T-cell (primary cell): Measurements from ENCODE around the gene CTNNA3. TPM values are rescaled to one million over a fixed set of nuclear protein-coding genes. Genes with fewer than 3 reads are reported as not detected.

ENCODE experiments used
- ATAC-seq, 4 experiments: fragments of 200-7000 bp in 3 of 4; fragments of 150-1000 bp in 1 of 4; cut with Tn5 transposase; replicated peaks in 1 of 4; 1 replicate in 3 of 4; 2 replicates in 1 of 4; pipeline ENCODE4 v1.10.0; 2021; ENCODE audit warnings: moderate library complexity in 3 of 4, mild to moderate bottlenecking in 2 of 4, moderate number of reproducible peaks in 1 of 4
- CTCF ChIA-PET, 2 donors: fragments of 300-600 bp; sonication (Branson Sonifier 250); formaldehyde crosslinking; loops; one replicate each; lab custom pipeline; 2022; ENCODE audit warnings: antibody characterized with exemption in 2 of 2; lab: Charles Lee
- POLR2A ChIA-PET, 2 donors: fragments of 300-600 bp; sonication (Branson Sonifier 250); formaldehyde crosslinking; loops; one replicate each; lab custom pipeline; 2022; ENCODE audit warnings: antibody characterized with exemption in 2 of 2; lab: Charles Lee
- DNase-seq, 35 experiments: peaks; one replicate each; pipeline versions ENCODE4 v3.0.0 to v3.0.0-alpha.2; 2013 to 2023
- H3K27ac ChIP-seq: one replicate; pipeline ENCODE4 v1.5.1; 2013; ENCODE audit warnings: low read length
- H3K27me3 ChIP-seq, 2 experiments: replicated peaks in 1 of 2; 1 replicate in 1 of 2; 2 replicates in 1 of 2; pipeline versions ENCODE4 v1.6.1 to v1.7.0; 2013; ENCODE audit warnings: low read length in 1 of 2, mixed read lengths in 1 of 2; ENCODE audit not compliant: control insufficient read depth in 2 of 2, insufficient read depth in 2 of 2; ENCODE audit errors: extremely low read depth in 1 of 2
- H3K36me3 ChIP-seq, 2 donors: 1 replicate in 1 of 2; 2 replicates in 1 of 2; pipeline versions ENCODE4 v1.6.1 to v1.7.0; 2013; ENCODE audit warnings: low read length in 1 of 2; ENCODE audit not compliant: control insufficient read depth in 2 of 2, insufficient read depth in 1 of 2; ENCODE audit errors: extremely low read depth in 1 of 2
- H3K4me1 ChIP-seq, 2 experiments: 1 replicate in 1 of 2; 2 replicates in 1 of 2; pipeline versions ENCODE4 v1.6.1 to v1.7.0; 2013; ENCODE audit warnings: low read length in 2 of 2, mixed read lengths in 1 of 2; ENCODE audit not compliant: insufficient read depth in 2 of 2, control insufficient read depth in 1 of 2; ENCODE audit errors: extremely low read depth in 1 of 2
- H3K4me3 ChIP-seq, 2 donors: 1 replicate in 1 of 2; 2 replicates in 1 of 2; pipeline versions ENCODE4 v1.5.1 to v1.7.0; 2013; ENCODE audit warnings: mild to moderate bottlenecking in 2 of 2, low read length in 1 of 2, moderate library complexity in 1 of 2; ENCODE audit not compliant: control insufficient read depth in 1 of 2; ENCODE audit errors: extremely low read depth in 1 of 2
- H3K9me3 ChIP-seq: 2 replicates; pipeline ENCODE4 v1.7.0; 2013
- H3K27ac Mint-ChIP-seq, 2 donors: one replicate each; pipeline ENCODE4 v1.8.0; 2020 to 2021; ENCODE audit warnings: mild to moderate bottlenecking in 2 of 2, mixed read lengths in 2 of 2
- H3K27me3 Mint-ChIP-seq, 2 donors: one replicate each; pipeline ENCODE4 v1.8.0; 2021 to 2022; ENCODE audit warnings: mixed read lengths in 2 of 2
- H3K36me3 Mint-ChIP-seq: one replicate; pipeline ENCODE4 v1.8.0; 2021; ENCODE audit warnings: mixed read lengths
- H3K4me1 Mint-ChIP-seq, 3 donors: one replicate each; pipeline ENCODE4 v1.8.0; 2020 to 2022; ENCODE audit warnings: mixed read lengths in 3 of 3, mild to moderate bottlenecking in 1 of 3
- H3K4me3 Mint-ChIP-seq, 3 donors: one replicate each; pipeline ENCODE4 v1.8.0; 2020 to 2022; ENCODE audit warnings: mild to moderate bottlenecking in 3 of 3, mixed read lengths in 3 of 3, moderate library complexity in 3 of 3
- H3K9me3 Mint-ChIP-seq, 3 donors: one replicate each; pipeline ENCODE4 v1.8.0; 2020 to 2022; ENCODE audit warnings: mixed read lengths in 3 of 3
- WGBS: methylation state at CpG from one replicate; pipeline ENCODE4 v1.1.5; 2013; ENCODE audit warnings: missing lambda C conversion rate; ENCODE audit not compliant: insufficient coverage; 5-methylcytosine and 5-hydroxymethylcytosine counted together
- total RNA-seq, 35 experiments: library from RNA in 6 of 35; stranded (reverse) in 6 of 35; fragments of 120-200 nt in 1 of 35; gene quantifications; one replicate each; pipeline versions ENCODE4 v1.2.1 to v1.2.4 and lab custom pipeline; 2013 to 2026

Gene CTNNA3
- total RNA-seq, 5 donors from 2014 or later (not counting 1 experiment from before 2014, with no cell fraction given) = 0.88 TPM; not detected in 4

- no peak for ATAC-seq
- ChIA-PET CTCF (no interaction called here), POLR2A (no interaction called here)
- no peak overlapping the region for H3K27ac Mint-ChIP-seq
- Histone ChIP-seq H3K27ac (no peak overlapping the region), H3K36me3 (no peaks in the 10 kb centered on the region), H3K9me3 (no peaks in the 10 kb centered on the region), H3K27me3 (no peaks in the 10 kb centered on the region), H3K4me3 (no peak overlapping the region), H3K4me1 (no peaks in the 10 kb centered on the region)
- no peaks in the 10 kb centered on the region for H3K4me1 Mint-ChIP-seq
- H3K4me3 Mint-ChIP-seq = no peak overlapping the region
- H3K27me3 Mint-ChIP-seq = no peaks in the 10 kb centered on the region
- H3K36me3 Mint-ChIP-seq = no peaks in the 10 kb centered on the region
- no CpG with 5 or more reads among the region's 1 CpG for WGBS
- no peak for DNase-seq
- H3K9me3 Mint-ChIP-seq = no peaks in the 10 kb centered on the region
These were observed 1394.9 kb downstream of the CTNNA3 start for GRCh38 chr10:66301078-66301477.

GRCh38 chr10:66295602-66296001, 1400.4 kb downstream of the CTNNA3 start:
- POLR2A ChIA-PET = no interaction called here
- Histone ChIP-seq H3K36me3 (no peaks in the 10 kb centered on the region), H3K27ac (no peak overlapping the region), H3K4me3 (no peak overlapping the region), H3K9me3 (no peaks in the 10 kb centered on the region), H3K4me1 (no peaks in the 10 kb centered on the region), H3K27me3 (no peaks in the 10 kb centered on the region)
- H3K9me3 Mint-ChIP-seq = peaks cover 0 to 12% (median 0%) of the 10 kb centered on the region in 3 donors
- 50% methylated on average over 1 of the region's 3 CpGs for WGBS
- CTCF ChIA-PET = no interaction called here
- ATAC-seq (no peak), DNase-seq (no peak)
- no peak overlapping the region for H3K27ac Mint-ChIP-seq
- H3K4me1 Mint-ChIP-seq = no peaks in the 10 kb centered on the region
- H3K36me3 Mint-ChIP-seq = no peaks in the 10 kb centered on the region
- H3K4me3 Mint-ChIP-seq = no peak overlapping the region
- H3K27me3 Mint-ChIP-seq = no peaks in the 10 kb centered on the region

GRCh38 chr10:66294538-66294937, 1401.5 kb downstream of the CTNNA3 start:
- H3K27ac ChIP-seq = no peak overlapping the region
- no peaks in the 10 kb centered on the region for H3K27me3 ChIP-seq
- 57% methylated on average over 2 of the region's 3 CpGs for WGBS
- H3K36me3 Mint-ChIP-seq = no peaks in the 10 kb centered on the region
- H3K4me1 Mint-ChIP-seq = no peaks in the 10 kb centered on the region
- CTCF ChIA-PET = no interaction called here
- H3K9me3 ChIP-seq = no peaks in the 10 kb centered on the region
- DNase-seq (no peak), ATAC-seq (no peak)
- POLR2A ChIA-PET = no interaction called here
- H3K4me3 ChIP-seq = no peak overlapping the region
- H3K9me3 Mint-ChIP-seq = peaks cover 0 to 16% (median 0%) of the 10 kb centered on the region in 3 donors
- no peaks in the 10 kb centered on the region for H3K36me3 ChIP-seq
- no peaks in the 10 kb centered on the region for H3K4me1 ChIP-seq
- H3K4me3 Mint-ChIP-seq = no peak overlapping the region
- no peak overlapping the region for H3K27ac Mint-ChIP-seq
- no peaks in the 10 kb centered on the region for H3K27me3 Mint-ChIP-seq

- DNase-seq (no peak), ATAC-seq (no peak)
- no peak overlapping the region for H3K27ac Mint-ChIP-seq
- peaks cover 0 to 16% (median 0%) of the 10 kb centered on the region in 3 donors for H3K9me3 Mint-ChIP-seq
- ChIA-PET CTCF (no interaction called here), POLR2A (no interaction called here)
- Histone ChIP-seq H3K27ac (no peak overlapping the region), H3K9me3 (no peaks in the 10 kb centered on the region), H3K27me3 (no peaks in the 10 kb centered on the region), H3K36me3 (no peaks in the 10 kb centered on the region), H3K4me1 (no peaks in the 10 kb centered on the region), H3K4me3 (no peak overlapping the region)
- H3K27me3 Mint-ChIP-seq = no peaks in the 10 kb centered on the region
- H3K4me1 Mint-ChIP-seq = no peaks in the 10 kb centered on the region
- no peaks in the 10 kb centered on the region for H3K36me3 Mint-ChIP-seq
- no peak overlapping the region for H3K4me3 Mint-ChIP-seq
These were observed 1403.1 kb downstream of the CTNNA3 start for GRCh38 chr10:66292922-66293321.

- Mint-ChIP-seq H3K27ac (no peak overlapping the region), H3K27me3 (no peaks in the 10 kb centered on the region), H3K4me1 (no peaks in the 10 kb centered on the region), H3K9me3 (peaks cover 0 to 16% (median 0%) of the 10 kb centered on the region in 3 donors), H3K36me3 (no peaks in the 10 kb centered on the region), H3K4me3 (no peak overlapping the region)
- ChIA-PET CTCF (no interaction called here), POLR2A (no interaction called here)
- Histone ChIP-seq H3K27ac (no peak overlapping the region), H3K9me3 (no peaks in the 10 kb centered on the region), H3K27me3 (no peaks in the 10 kb centered on the region), H3K4me1 (no peaks in the 10 kb centered on the region), H3K36me3 (no peaks in the 10 kb centered on the region), H3K4me3 (no peak overlapping the region)
- WGBS = no CpG with 5 or more reads among the region's 1 CpG
- DNase-seq (no peak), ATAC-seq (no peak)
These were observed 1403.5 kb downstream of the CTNNA3 start for GRCh38 chr10:66292456-66292855.

GRCh38 chr10:66291133-66291532, 1404.9 kb downstream of the CTNNA3 start:
- H3K27ac Mint-ChIP-seq = no peak overlapping the region
- H3K4me3 Mint-ChIP-seq = no peak overlapping the region
- no peaks in the 10 kb centered on the region for H3K4me1 Mint-ChIP-seq
- ChIA-PET POLR2A (no interaction called here), CTCF (no interaction called here)
- no peaks in the 10 kb centered on the region for H3K9me3 ChIP-seq
- peaks cover 0 to 16% (median 2%) of the 10 kb centered on the region in 3 donors for H3K9me3 Mint-ChIP-seq
- H3K4me3 ChIP-seq = no peak overlapping the region
- no peak overlapping the region for H3K27ac ChIP-seq
- H3K4me1 ChIP-seq = no peaks in the 10 kb centered on the region
- no peaks in the 10 kb centered on the region for H3K27me3 Mint-ChIP-seq
- H3K27me3 ChIP-seq = no peaks in the 10 kb centered on the region
- H3K36me3 ChIP-seq = no peaks in the 10 kb centered on the region
- DNase-seq (no peak), ATAC-seq (no peak)
- no CpG with 5 or more reads among the region's 2 CpGs for WGBS
- H3K36me3 Mint-ChIP-seq = no peaks in the 10 kb centered on the region

- ChIA-PET CTCF (no interaction called here), POLR2A (no interaction called here)
- Mint-ChIP-seq H3K4me1 (no peaks in the 10 kb centered on the region), H3K9me3 (peaks cover 0 to 2% (median 0%) of the 10 kb centered on the region in 3 donors), H3K27ac (no peak overlapping the region), H3K36me3 (no peaks in the 10 kb centered on the region), H3K27me3 (no peaks in the 10 kb centered on the region), H3K4me3 (no peak overlapping the region)
- no peak overlapping the region for H3K27ac ChIP-seq
- DNase-seq (no peak), ATAC-seq (no peak)
- H3K36me3 ChIP-seq = no peaks in the 10 kb centered on the region
- H3K9me3 ChIP-seq = no peaks in the 10 kb centered on the region
- no peaks in the 10 kb centered on the region for H3K4me1 ChIP-seq
- no peaks in the 10 kb centered on the region for H3K27me3 ChIP-seq
- no peak overlapping the region for H3K4me3 ChIP-seq
These were observed 1411.4 kb downstream of the CTNNA3 start for GRCh38 chr10:66284621-66285020.
